T-helper 2 cell treated with Interferon-gamma antibody and Interleukin-4, amounts not matched to agents 5 μg/mL and 100 μg/mL, for 36 hours (primary cell): Measurements from ENCODE around the gene PTPRG.

Experiments
- DNase-seq: peaks from one replicate; pipeline ENCODE4 v3.0.0; 2021; ENCODE audit warnings: low spot score
- H3K27ac Mint-ChIP-seq: one replicate; pipeline ENCODE4 v1.8.0; 2021; ENCODE audit warnings: mild to moderate bottlenecking, mixed read lengths
- H3K27me3 Mint-ChIP-seq: one replicate; pipeline ENCODE4 v1.8.0; 2021; ENCODE audit warnings: low read depth, mixed read lengths
- H3K36me3 Mint-ChIP-seq: one replicate; pipeline ENCODE4 v1.8.0; 2021; ENCODE audit warnings: low read depth, mixed read lengths
- H3K4me1 Mint-ChIP-seq: one replicate; pipeline ENCODE4 v1.8.0; 2021; ENCODE audit warnings: low read depth, mixed read lengths
- H3K4me3 Mint-ChIP-seq: one replicate; pipeline ENCODE4 v1.8.0; 2022; ENCODE audit warnings: mild to moderate bottlenecking, moderate library complexity, mixed read lengths
- H3K9me3 Mint-ChIP-seq: one replicate; pipeline ENCODE4 v1.8.0; 2021; ENCODE audit warnings: mixed read lengths

Gene PTPRG

DNA sequence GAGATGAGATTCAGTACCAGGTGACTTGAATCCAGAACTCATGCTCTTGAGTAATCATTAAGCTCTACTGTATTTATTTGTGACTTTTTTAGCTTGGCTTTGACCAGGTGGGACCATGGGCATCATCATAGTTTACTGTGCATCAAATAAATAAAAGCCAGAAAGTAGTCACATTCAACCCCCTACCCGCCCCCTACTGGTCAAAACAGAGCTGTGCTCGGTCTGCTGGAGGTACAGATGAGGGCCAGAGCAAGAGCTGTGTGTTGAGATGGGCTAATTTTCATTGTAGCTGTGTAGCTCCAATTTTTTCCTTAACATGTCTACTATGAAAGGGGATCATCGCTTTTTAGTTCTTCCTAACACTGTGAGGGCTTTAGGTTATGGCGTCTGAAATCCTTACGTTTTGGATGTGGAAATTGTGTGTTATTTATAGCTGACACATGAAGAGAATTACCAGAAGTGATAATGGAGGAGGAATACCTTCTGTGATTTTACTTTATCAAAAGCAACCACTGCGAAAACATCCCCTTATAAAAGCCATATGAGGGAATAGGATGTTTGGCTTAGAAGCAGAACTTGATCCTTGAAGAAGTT is 375.1 kb downstream of the PTPRG start:
- H3K4me3 Mint-ChIP-seq = no peak overlapping the region
- no peak for DNase-seq
- no peaks in the 10 kb centered on the region for H3K27me3 Mint-ChIP-seq
- H3K9me3 Mint-ChIP-seq = no peaks in the 10 kb centered on the region
- no peaks in the 10 kb centered on the region for H3K36me3 Mint-ChIP-seq
- no peak overlapping the region for H3K27ac Mint-ChIP-seq
- H3K4me1 Mint-ChIP-seq = no peaks in the 10 kb centered on the region

DNA sequence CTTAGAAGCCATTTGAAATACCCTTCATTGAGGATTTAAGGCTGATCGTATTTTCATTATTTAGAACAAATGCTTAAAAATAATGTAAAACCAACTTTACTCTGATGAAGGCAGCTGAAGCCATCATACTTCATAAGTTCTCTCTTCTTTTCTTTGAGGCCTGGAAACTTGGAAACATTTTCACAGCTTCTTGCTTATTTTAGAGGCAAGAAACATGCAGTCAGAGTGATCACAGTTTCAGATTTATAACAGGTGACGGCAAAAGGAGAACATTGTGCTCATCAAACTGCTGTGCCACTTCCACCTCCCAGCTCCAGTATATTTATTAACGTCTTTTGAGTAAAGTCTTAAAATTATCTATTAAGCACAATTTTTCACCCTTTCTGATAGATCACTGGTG is 376.1 kb downstream of the PTPRG start:
- no peaks in the 10 kb centered on the region for H3K36me3 Mint-ChIP-seq
- no peaks in the 10 kb centered on the region for H3K27me3 Mint-ChIP-seq
- no peaks in the 10 kb centered on the region for H3K4me1 Mint-ChIP-seq
- no peaks in the 10 kb centered on the region for H3K9me3 Mint-ChIP-seq
- H3K4me3 Mint-ChIP-seq = no peak overlapping the region
- DNase-seq = no peak
- H3K27ac Mint-ChIP-seq = no peak overlapping the region

DNA sequence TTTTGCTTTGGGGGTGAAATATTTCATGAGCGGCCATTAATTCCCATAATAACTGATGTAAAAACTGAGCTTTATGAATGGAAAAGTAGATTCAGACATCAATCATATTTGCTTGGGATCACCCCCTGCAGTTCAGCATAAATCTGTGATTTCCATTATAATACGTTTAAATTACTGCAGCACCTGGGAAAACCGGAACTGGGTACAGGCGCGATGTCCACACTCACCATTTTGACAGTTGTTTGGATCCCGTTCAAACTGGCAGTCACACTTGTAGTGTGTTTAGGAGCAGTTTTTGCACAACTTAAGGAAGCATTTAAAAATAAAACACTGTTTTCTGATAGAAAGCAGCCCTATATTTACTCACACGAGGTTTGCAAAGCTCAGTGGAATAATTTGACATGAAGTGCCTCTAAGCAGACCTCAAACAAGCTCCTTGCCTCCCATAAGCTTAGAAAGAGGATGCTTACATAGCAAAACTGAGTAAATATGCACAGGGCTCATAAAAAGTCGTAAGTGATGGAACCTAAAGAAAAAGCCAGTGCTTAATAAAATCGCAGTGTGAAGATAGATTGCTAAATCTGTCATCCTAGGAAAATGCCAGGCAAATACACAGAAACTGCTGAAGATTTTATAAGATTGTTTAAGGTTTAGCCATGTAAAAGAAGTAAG is 377.6 kb downstream of the PTPRG start:
- no peaks in the 10 kb centered on the region for H3K27me3 Mint-ChIP-seq
- no peaks in the 10 kb centered on the region for H3K4me1 Mint-ChIP-seq
- H3K9me3 Mint-ChIP-seq = no peaks in the 10 kb centered on the region
- H3K4me3 Mint-ChIP-seq = no peak overlapping the region
- no peak overlapping the region for H3K27ac Mint-ChIP-seq
- H3K36me3 Mint-ChIP-seq = no peaks in the 10 kb centered on the region
- no peak for DNase-seq

DNA sequence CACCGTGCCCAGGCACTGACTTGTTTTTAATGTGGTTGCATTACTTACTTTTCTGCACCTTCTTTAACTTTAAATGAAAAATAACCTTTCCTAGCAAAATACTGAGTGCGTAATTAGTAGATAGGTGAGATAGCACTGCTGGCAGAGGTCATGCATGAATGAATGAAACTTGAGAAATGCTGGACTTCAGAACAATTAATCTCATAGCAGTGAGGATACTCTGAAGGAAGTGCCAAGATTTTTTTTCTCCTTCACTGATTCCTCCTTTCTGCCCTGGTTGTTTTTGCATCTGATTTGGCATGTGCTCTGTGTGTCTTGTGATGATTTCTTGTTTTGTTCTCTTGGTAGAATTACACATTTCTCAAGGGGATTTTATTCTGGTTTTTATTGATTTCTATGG is 378.9 kb downstream of the PTPRG start:
- Mint-ChIP-seq H3K4me3 (no peak overlapping the region), H3K27ac (no peak overlapping the region), H3K36me3 (no peaks in the 10 kb centered on the region), H3K4me1 (no peaks in the 10 kb centered on the region), H3K27me3 (no peaks in the 10 kb centered on the region), H3K9me3 (no peaks in the 10 kb centered on the region)
- DNase-seq = no peak

DNA sequence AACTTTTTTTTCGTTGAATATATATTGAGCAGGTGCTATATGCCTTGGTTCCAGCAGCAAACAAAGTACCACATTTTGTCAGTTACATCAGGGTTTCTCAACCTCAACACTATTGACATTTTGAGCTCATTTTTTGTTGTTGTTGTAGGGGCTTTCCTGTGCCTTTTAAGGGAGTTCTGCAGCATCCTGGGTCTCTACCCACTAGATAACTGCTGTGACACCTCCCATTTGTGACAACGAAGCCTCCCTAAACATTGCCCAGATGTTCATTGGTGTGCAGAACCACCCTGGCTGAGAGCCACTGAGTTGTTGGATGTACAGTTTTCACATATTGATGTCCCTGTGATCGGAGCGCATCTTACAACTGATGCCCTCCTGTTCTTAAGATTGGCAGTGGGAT is 382.6 kb downstream of the PTPRG start:
- H3K4me1 Mint-ChIP-seq = no peaks in the 10 kb centered on the region
- no peaks in the 10 kb centered on the region for H3K9me3 Mint-ChIP-seq
- H3K27me3 Mint-ChIP-seq = no peaks in the 10 kb centered on the region
- DNase-seq = no peak
- H3K36me3 Mint-ChIP-seq = no peaks in the 10 kb centered on the region
- H3K4me3 Mint-ChIP-seq = no peak overlapping the region
- H3K27ac Mint-ChIP-seq = no peak overlapping the region

DNA sequence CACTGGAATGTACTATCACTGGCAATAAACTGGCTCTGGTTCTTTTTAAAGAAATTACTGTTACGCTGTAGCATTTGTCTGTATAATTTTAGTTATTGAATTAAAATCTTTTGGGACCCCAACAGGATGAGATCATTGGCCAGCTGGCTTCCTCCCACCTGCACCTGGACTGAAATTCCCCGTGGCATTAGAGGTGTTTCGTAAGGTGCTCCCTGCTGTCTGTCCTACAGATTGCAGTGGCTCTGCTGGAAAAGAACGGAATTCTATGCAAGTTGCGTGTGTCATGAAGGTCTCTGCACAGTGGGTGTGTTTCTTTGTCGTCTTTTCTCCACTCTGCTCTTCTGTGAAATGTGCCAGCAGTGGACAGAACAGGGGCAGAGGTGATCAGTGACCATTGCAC is 383.4 kb downstream of the PTPRG start:
- no peaks in the 10 kb centered on the region for H3K27me3 Mint-ChIP-seq
- no peaks in the 10 kb centered on the region for H3K9me3 Mint-ChIP-seq
- no peaks in the 10 kb centered on the region for H3K4me1 Mint-ChIP-seq
- H3K36me3 Mint-ChIP-seq = no peaks in the 10 kb centered on the region
- H3K4me3 Mint-ChIP-seq = no peak overlapping the region
- DNase-seq = no peak
- no peak overlapping the region for H3K27ac Mint-ChIP-seq

DNA sequence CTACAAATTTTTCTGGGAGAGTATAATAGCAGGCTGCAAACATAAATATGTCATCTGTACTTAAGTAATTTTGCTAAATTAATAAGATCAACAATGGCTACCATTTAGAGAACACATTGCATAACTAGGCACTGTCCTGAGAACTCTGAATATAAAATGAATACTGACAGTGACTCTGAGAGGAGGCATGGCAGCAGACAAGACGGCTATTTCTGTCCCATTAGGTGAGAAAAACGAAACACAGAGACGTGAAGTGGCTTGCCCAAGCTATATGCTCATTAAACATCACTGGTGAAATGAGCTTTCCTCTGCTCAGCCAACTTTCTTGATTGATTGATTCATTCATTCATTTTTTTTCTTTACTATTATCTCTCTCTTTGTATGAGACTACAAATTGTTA is 384.3 kb downstream of the PTPRG start:
- no peak overlapping the region for H3K4me3 Mint-ChIP-seq
- DNase-seq = no peak
- H3K27ac Mint-ChIP-seq = no peak overlapping the region
- H3K36me3 Mint-ChIP-seq = no peaks in the 10 kb centered on the region
- no peaks in the 10 kb centered on the region for H3K4me1 Mint-ChIP-seq
- no peaks in the 10 kb centered on the region for H3K27me3 Mint-ChIP-seq
- H3K9me3 Mint-ChIP-seq = no peaks in the 10 kb centered on the region

DNA sequence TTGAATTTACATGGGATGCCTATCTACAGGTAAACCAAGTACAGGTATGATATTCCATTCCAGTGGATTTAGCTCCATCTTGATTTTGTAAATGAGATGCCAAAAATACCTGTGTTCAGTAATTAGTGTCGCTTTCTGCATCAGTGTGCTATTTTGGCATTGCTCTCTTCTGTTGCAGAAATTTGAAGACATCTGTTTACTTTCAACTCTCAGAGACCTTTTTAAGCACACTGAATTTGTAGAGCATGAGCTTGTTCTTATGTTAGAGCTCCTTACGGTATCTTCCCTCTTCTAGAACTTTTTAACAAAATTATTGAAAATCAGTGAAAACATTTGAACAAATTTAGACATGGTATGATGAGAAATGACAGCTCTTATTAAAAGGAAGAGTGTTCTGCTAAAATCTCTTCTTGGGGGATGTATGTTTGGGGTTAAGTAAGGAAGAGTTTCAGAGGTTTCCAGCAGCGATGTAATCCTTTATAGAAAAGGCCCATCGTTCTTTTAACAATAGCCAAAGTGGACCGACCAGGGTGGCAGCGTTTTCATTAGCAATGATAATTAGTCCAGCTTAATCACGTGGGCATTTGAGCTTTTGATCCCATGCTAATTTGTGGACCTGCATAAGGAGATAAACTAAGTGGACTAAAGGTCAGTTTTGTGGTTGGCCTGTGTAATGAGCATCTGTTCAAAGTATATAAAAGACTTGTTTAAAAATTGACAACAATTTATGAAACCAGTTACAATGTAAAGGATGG is 385.4 kb downstream of the PTPRG start:
- Mint-ChIP-seq H3K4me3 (no peak overlapping the region), H3K9me3 (no peaks in the 10 kb centered on the region), H3K4me1 (no peaks in the 10 kb centered on the region), H3K27me3 (no peaks in the 10 kb centered on the region), H3K27ac (no peak overlapping the region), H3K36me3 (no peaks in the 10 kb centered on the region)
- no peak for DNase-seq

DNA sequence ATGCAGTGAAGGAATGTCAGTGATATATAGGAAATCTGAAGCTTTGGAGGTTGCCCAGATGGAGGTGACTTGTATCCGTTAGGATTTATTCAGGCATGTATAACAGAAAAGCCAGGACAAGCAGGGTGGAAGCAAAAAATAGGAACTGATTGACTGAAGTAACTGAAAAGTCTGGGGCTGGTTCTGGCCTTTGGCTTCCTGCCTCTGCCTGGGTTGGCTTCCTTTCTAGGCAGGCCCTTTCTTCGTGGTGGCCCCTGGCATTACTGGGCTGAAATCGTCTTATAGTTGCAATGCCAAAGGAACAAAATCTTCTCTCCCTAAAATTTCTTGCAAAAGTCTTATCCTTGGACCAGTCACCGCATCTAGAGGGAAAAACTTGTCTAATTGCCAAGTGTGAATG is 386.1 kb downstream of the PTPRG start:
- H3K9me3 Mint-ChIP-seq = no peaks in the 10 kb centered on the region
- H3K4me3 Mint-ChIP-seq = no peak overlapping the region
- no peaks in the 10 kb centered on the region for H3K4me1 Mint-ChIP-seq
- no peaks in the 10 kb centered on the region for H3K36me3 Mint-ChIP-seq
- no peak overlapping the region for H3K27ac Mint-ChIP-seq
- no peak for DNase-seq
- no peaks in the 10 kb centered on the region for H3K27me3 Mint-ChIP-seq

DNA sequence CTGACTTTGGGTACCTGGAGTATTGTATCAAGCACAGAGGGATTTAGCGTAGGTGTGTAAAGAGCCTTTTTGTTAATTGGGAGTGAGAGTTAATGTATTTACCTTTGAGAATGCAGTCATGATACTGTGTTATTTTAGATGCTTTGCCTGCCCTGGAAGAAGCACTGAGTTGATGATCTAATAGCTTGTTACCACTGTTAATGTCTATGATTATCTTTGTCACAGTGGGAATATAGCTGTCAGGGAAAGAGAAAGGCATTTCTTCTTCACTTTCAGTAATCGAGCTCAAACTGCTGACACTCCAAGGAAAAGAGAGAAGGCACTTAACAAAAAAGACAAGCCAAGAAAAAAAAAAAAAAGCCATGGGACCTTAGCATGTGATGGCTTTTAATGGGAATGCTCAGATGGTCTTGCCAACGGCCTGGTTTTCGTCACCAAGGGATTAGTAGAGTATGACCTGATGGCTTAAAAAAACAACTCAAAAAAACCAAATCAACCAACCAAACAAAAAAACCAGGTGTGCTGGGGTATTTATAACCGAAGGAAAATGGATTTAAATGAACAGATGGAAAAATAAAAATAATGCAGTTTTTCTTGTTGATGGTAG is 387.4 kb downstream of the PTPRG start:
- no peaks in the 10 kb centered on the region for H3K27me3 Mint-ChIP-seq
- H3K4me1 Mint-ChIP-seq = no peaks in the 10 kb centered on the region
- H3K36me3 Mint-ChIP-seq = no peaks in the 10 kb centered on the region
- DNase-seq = no peak
- H3K4me3 Mint-ChIP-seq = no peak overlapping the region
- no peak overlapping the region for H3K27ac Mint-ChIP-seq
- no peaks in the 10 kb centered on the region for H3K9me3 Mint-ChIP-seq

DNA sequence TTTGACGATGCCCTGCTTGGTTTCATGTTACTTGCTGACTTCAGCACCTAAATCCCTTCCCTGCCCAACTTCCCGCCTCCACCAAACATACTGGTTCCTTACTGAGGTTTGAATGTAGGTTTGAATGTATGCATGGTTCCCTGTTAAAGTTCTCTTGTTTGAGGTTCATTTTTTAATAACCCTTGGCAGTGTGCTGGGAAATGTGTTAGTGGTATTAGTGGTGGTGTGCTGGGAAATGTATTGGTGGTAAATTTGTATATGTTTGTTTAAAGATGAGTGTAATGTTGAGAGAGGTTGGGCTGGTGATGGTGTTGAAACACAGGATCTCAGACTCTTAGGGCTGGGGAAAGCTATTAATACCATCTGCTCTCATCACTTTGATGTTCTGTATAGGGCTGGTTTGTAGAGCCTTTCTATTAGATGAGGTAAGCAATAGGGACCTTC is 392.7 kb downstream of the PTPRG start:
- Mint-ChIP-seq H3K4me3 (no peak overlapping the region), H3K27me3 (no peaks in the 10 kb centered on the region), H3K4me1 (no peaks in the 10 kb centered on the region), H3K27ac (no peak overlapping the region), H3K9me3 (no peaks in the 10 kb centered on the region), H3K36me3 (no peaks in the 10 kb centered on the region)
- DNase-seq = no peak

DNA sequence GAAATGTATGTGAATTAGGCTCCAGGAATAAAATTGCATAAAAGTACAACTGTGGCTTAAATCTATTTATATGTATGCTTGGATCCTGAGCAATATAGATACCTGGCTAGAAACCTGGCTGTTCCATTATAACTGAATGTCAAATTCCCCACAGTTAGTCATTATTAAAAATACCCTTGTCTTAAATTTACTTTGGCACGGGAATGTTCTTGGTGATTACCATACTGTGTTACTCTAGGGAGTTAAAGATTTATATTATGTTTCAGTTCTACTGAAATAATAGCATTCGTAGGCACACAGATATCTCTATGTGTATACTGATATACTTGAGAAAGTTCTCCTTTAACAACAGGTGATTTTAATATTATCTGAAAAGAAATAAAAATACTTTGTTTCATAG is 394.1 kb downstream of the PTPRG start:
- H3K4me3 Mint-ChIP-seq = no peak overlapping the region
- H3K27ac Mint-ChIP-seq = no peak overlapping the region
- H3K4me1 Mint-ChIP-seq = no peaks in the 10 kb centered on the region
- no peak for DNase-seq
- H3K36me3 Mint-ChIP-seq = no peaks in the 10 kb centered on the region
- no peaks in the 10 kb centered on the region for H3K27me3 Mint-ChIP-seq
- H3K9me3 Mint-ChIP-seq = no peaks in the 10 kb centered on the region

DNA sequence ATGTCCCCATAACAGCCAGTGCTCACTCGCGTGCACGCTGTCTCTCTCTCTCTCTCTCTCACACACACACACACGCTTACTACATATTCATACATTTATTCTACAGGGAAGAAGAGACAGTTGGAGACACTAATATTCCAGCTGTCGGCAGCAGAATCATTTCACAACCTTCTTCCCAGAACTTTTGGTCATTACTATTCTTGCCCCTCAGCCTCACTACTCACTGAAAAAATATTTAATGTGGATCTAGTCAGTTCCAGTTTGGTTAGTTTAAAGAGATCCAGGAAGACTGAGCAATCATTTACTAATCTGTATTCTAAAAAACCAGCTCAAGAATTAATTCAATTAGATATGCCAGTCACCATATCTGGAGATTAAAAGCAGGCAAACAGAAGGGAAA is 394.9 kb downstream of the PTPRG start:
- Mint-ChIP-seq H3K9me3 (no peaks in the 10 kb centered on the region), H3K4me1 (no peaks in the 10 kb centered on the region), H3K36me3 (no peaks in the 10 kb centered on the region), H3K27ac (no peak overlapping the region), H3K4me3 (no peak overlapping the region), H3K27me3 (no peaks in the 10 kb centered on the region)
- no peak for DNase-seq

DNA sequence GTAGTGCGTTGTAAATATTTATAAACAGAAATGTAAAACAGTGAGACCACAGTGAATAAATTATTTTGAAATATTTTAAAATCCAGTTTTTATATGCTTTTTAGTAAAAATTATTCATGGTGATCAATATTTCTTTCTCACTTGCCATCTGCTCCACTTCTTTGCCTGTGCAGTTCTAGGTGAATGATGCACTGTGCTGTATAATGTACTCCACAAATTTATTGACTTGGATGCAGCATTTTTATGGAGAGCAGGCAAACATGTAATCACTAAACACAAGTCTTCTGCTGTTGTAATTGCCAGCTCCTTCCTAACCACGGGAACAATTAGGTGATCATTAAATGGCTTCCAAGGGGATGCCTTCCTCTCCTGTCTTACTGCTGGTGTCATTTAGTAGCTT is 395.9 kb downstream of the PTPRG start:
- Mint-ChIP-seq H3K9me3 (no peaks in the 10 kb centered on the region), H3K27me3 (no peaks in the 10 kb centered on the region), H3K36me3 (no peaks in the 10 kb centered on the region), H3K4me1 (no peaks in the 10 kb centered on the region), H3K4me3 (no peak overlapping the region), H3K27ac (no peak overlapping the region)
- no peak for DNase-seq
